ENCODE data around the gene RALGAPA2. TPM values are rescaled to one million over a fixed set of nuclear protein-coding genes. Genes with fewer than 3 reads are reported as not detected.
A peak's percentile ranks its signal among the peaks of the same experiment; 100 is the strongest.

The RALGAPA2 gene
- total and polyA plus RNA-seq, 2 of the 13 experiments (the other 11 are each of a cell fraction or from before 2014, with no cell fraction given): 13.8 to 17.7 TPM

DNA sequence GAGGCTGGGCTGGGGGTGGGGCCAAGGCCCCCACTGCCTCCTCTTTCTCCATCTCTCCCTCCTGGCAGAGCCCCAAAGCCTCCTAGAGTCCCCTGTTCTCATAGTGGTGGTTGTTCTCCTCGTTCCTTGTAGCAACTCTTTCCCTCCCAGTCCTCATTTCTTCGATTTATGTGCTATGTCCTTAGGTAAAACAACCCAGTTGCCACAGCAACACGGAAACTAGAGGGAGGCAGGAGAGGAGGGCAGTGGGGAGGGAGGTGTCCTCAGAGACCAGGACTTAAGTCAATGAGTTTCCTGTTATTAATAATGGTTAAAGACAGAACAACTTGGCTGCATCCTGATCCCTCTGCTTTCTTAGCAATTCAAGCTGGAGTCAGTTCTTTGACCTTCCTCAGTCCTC is 183.6 kb downstream of the RALGAPA2 start:
- DNase-seq (ENCODE audit: low spot score): no peak
- no peak overlapping the region for H3K4me3 ChIP-seq (replicated peaks in 1 of 3; ENCODE audit: insufficient read depth in 1 of 3, low read depth in 2 of 3, low read length in 3 of 3)
- intact Hi-C loops (cut with micrococcal nuclease; ENCODE audit: unreplicated experiment) (no loop called here), in situ Hi-C loops (cut with HindIII; ENCODE audit: extremely low pct_ligation_motif_present, low pct_unique_long_range_greater_than_20kb) (no loop called here)
- no peaks in the 10 kb centered on the region for H3K27me3 ChIP-seq (ENCODE audit: control insufficient read depth in 1 of 2, insufficient read depth in 2 of 2, low read length in 2 of 2)
- no peak for FAIRE-seq
- no peaks in the 10 kb centered on the region for H4K20me1 ChIP-seq (ENCODE audit: insufficient read depth, low read length)
- no TSS peak for BruUV-seq (replicated peaks)
- no peak for ATAC-seq
- H2AFZ ChIP-seq (ENCODE audit: low read length): no peak overlapping the region
- 86% methylated on average over 3 of the region's 3 CpGs for WGBS (ENCODE audit: low lambda C conversion rate)
- H3K36me3 ChIP-seq (replicated peaks in 1 of 2; ENCODE audit: control insufficient read depth in 1 of 2, insufficient read depth in 2 of 2, low read length in 2 of 2): peaks cover 6 to 8% of the 10 kb centered on the region in 2 experiments; a peak in 4 of 5 replicates
- no peak overlapping the region for H3K9ac ChIP-seq (ENCODE audit: insufficient read depth, low read depth, low read length)
- H3K79me2 ChIP-seq (ENCODE audit: insufficient read depth, low read length): no peaks in the 10 kb centered on the region
- no peak overlapping the region for H3K4me2 ChIP-seq (ENCODE audit: low read depth, low read length)
- no peak overlapping the region for H3K27ac ChIP-seq (ENCODE audit: extremely low read length, insufficient read depth, low read length)
- TF ChIP-seq NR2F2 (IDR thresholded peaks at IDR 0.05; ENCODE audit: borderline replicate concordance, low read depth): no peak
- TF ChIP-seq POLR2A (IDR thresholded peaks at IDR 0.05; ENCODE audit: insufficient read depth in 1 of 2, low read depth in 2 of 2, low read length in 2 of 2): 0 out of 4 replicates have a peak, but pooled peaks of 1 of the 2 experiments have one; percentile 15
- TF ChIP-seq CREB1 (IDR thresholded peaks at IDR 0.05): no peak
- TF ChIP-seq CREB1 (CRISPR knock-in tag; IDR thresholded peaks at IDR 0.05): no peak
- H3K4me1 ChIP-seq (ENCODE audit: insufficient read depth, low read length): no peaks in the 10 kb centered on the region
- ChIA-PET POLR2A (no interaction called here), CTCF (ENCODE audit: low intra/inter-chr PET ratio, low total read pairs) (no interaction called here)
- no peaks in the 10 kb centered on the region for H3K9me3 ChIP-seq (ENCODE audit: low read length)

DNA sequence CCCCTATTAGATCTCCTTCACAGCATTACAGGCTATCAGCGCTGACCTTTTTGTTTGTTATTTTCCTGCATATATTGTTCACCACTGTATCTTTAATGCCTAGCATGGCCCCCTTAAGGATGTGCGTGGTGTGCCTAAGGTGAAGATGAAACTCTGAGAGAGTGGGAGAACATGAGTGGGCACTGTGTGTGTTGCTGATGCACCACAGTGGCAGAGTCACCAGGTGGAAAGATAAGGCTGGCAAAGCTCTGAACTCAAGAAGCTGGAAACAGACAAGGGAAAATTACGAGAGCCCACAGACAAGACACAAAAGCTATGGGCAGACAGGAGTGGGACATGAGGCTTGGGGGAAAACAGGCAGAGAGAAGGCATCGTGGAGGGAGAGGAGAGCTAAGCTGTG is 184.8 kb downstream of the RALGAPA2 start:
- in situ Hi-C loops (cut with HindIII; ENCODE audit: extremely low pct_ligation_motif_present, low pct_unique_long_range_greater_than_20kb) (no loop called here), intact Hi-C loops (cut with micrococcal nuclease; ENCODE audit: unreplicated experiment) (no loop called here)
- no TSS peak for BruUV-seq (replicated peaks)
- POLR2A ChIA-PET: no interaction called here
- peaks cover 6 to 8% of the 10 kb centered on the region in 2 experiments; a peak in 4 of 5 replicates for H3K36me3 ChIP-seq (replicated peaks in 1 of 2; ENCODE audit: control insufficient read depth in 1 of 2, insufficient read depth in 2 of 2, low read length in 2 of 2)
- no peak overlapping the region for H2AFZ ChIP-seq (ENCODE audit: low read length)
- DNase-seq (ENCODE audit: low spot score) (no peak), ATAC-seq (no peak), FAIRE-seq (no peak)
- no peak overlapping the region for H3K4me3 ChIP-seq (replicated peaks in 1 of 3; ENCODE audit: insufficient read depth in 1 of 3, low read depth in 2 of 3, low read length in 3 of 3)
- no peak overlapping the region for H3K4me2 ChIP-seq (ENCODE audit: low read depth, low read length)
- H3K9me3 ChIP-seq (ENCODE audit: low read length): no peaks in the 10 kb centered on the region
- H3K27ac ChIP-seq (ENCODE audit: extremely low read length, insufficient read depth, low read length): no peak overlapping the region
- CTCF ChIA-PET (ENCODE audit: low intra/inter-chr PET ratio, low total read pairs): no interaction called here
- no peaks in the 10 kb centered on the region for H4K20me1 ChIP-seq (ENCODE audit: insufficient read depth, low read length)
- H3K27me3 ChIP-seq (ENCODE audit: control insufficient read depth in 1 of 2, insufficient read depth in 2 of 2, low read length in 2 of 2): no peaks in the 10 kb centered on the region
- no peaks in the 10 kb centered on the region for H3K4me1 ChIP-seq (ENCODE audit: insufficient read depth, low read length)
- WGBS (ENCODE audit: low lambda C conversion rate): 97% methylated on average over 4 of the region's 4 CpGs
- TF ChIP-seq ZNF572 (CRISPR knock-in tag; IDR thresholded peaks at IDR 0.05): 0 out of 2 replicates have a peak, but pooled peaks have one; percentile 33
- no peak for TF ChIP-seq ZNF644 (CRISPR knock-in tag; IDR thresholded peaks at IDR 0.05; ENCODE audit: low read depth)
- TF ChIP-seq IKZF4 (CRISPR knock-in tag; IDR thresholded peaks at IDR 0.05; ENCODE audit: borderline replicate concordance, low read depth, not compliant biosample characterization): no peak
- H3K9ac ChIP-seq (ENCODE audit: insufficient read depth, low read depth, low read length): no peak overlapping the region
- H3K79me2 ChIP-seq (ENCODE audit: insufficient read depth, low read length): no peaks in the 10 kb centered on the region

Measured in HepG2 (cell line).